ENCODE results near the gene EGFL7.

The EGFL7 gene

DNA sequence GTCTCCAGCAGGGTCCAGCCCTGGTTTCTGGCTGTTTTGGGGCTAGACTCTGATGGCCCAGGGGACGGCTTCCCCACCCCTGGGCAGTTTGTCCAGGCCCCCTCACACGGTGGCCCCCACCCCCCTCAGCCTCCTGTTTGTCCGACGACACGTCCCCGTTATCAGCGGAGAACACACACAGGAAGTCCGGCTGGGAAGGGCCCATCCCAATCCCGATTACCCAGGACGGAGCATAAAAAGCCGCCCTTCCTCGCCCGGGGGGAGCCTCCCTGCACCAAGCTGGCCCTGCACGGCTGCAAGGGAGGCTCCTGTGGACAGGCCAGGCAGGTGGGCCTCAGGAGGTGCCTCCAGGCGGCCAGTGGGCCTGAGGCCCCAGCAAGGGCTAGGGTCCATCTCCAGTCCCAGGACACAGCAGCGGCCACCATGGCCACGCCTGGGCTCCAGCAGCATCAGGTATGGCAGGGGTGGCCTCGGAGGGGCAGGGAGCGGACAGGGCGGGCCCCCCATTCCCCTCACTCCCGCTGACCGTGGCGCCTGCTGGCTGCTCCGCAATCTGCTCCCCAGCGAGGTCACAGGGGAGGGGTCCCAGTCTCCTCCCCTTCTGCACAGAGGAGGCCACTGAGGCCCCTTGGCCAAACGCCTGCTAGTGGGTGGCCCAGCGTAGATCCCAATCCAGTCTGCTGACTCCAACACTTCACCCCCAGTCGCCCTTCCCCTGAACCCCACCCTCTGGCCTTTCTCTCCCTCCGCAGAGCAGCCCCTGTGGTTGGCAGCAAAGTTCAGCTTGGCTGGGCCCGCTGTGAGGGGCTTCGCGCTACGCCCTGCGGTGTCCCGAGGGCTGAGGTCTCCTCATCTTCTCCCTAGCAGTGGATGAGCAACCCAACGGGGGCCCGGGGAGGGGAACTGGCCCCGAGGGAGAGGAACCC is at the start of gene EGFL7:
Gene EGFL7, plus strand, starts transcription at position 261 of the 926 bp plus-strand sequence. CDS start 5,367 bp downstream, outside the sequence.
- no peak for DNase-seq (ENCODE audit: low read depth)

DNA sequence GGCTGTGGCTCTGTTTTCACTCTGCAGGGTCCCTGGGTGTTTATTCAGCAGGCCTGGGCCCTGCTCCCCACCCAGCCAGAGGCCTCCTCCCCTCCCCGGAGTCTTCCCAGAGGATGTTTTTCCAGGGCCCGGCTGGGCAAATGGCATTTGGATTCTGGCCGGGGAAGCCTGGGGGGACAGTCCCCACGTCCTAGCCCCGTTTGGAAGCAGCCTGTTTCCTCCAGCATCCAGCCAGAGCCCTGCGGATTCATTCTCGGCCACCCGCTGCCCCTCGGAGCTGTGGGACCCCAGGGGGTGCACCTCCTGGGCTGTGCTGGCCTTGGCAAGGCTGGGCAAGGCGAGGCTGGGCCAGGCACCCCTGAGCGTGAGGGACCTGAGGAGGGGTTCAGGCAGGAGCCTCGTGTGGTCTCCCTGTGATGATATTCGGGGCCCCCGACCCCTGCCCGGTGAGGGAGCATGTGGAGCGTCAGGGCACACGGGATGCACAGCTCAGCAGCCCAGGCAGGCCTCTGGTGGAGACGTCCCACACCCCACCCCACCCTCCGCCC is 48.8 kb upstream of the EGFL7 start:
- no peak for DNase-seq (ENCODE audit: low read depth)

DNA sequence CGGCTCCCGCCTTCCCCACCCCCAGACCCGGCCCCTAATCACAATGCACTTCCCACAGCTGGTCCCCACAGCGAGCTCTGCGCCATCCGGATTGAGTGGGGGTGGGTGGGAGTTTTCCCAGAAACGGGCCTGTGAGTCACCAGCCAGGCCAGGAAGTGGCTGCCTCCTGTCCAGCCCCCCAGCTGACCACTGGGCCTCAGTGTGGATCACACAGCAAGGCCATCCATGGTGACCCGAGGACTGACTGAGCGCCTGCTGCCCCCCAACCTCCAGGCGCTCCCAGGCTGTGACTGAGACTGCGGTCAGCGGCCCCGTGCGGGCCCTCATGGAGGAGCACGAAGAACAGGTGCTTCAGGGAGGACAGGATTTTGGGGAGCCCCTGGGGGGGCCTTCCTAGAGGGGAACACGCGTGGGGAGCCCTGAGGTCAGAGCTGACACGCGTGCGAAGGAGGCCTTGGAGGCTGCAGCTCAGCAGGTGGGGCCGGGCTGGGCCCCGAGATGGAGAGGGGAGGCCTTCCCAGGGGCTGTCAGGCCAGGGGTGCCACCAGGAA is 48.3 kb upstream of the EGFL7 start:
- peak; percentile 87 for DNase-seq (ENCODE audit: low read depth)

DNA sequence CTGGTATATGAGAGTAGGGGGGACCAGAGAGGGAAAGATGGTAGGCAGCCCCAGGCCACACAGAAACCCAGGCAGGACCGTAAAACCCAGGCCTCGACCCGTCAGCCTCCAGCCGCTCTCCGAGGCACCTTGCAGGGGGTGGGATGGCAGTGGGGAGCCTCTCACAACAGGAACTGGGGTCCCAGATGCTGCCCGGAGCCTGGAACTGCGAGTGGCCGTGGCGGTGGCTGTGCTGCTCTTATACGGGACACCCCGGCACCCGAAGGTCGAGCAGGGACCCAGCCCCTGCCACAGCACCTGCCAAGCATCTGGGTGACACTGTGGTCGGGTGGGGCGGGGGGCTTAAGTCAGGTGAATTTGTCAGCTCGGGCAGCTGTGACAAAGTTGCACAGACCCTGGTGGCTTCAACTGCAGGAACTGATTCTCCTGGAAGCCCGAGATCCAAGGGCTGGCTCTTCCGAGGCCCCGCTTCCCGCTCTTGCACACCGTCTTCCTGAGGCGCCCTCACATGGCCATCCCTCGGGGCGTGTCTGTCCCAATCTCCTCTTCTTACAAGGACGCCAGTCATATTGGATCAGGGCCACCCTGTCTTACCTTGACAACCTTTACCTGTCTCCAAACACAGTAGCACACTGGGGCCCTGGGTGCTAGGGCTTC is 47.6 kb upstream of the EGFL7 start:
- no peak for DNase-seq (ENCODE audit: low read depth)

DNA sequence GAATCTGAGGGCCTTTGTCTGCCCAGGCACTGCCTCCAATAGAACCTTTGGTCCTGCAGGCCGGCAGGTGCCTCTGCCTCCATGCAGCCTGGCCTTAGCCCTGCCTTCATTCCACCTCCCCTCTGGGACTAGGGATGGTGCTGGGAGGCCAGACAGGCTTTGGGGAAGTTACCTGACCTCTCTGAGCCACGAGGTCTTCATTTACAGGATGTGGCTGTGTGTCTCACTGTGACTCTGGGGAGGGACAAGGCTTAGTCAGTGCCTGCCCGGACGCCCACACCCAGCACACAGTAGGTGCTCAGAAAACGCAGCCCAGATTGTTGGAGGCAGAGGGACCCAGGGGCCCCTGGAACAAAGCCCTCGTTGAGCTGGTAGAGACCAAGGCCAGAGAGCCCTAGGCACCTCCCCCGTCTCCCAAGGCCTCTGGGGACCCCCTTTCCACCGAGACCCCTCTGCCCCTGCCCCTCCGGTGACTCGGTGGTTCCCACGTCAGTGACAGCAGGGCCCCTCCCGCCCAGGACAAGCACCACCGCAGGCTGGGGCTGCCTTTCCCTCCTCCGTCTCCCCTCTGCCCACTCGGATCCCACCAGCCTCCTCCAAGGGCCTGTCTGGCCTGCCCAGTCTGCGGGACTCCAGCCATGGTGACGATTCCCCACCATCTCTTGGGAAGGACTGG is 46.9 kb upstream of the EGFL7 start:
- peak; percentile 40 for DNase-seq (ENCODE audit: low read depth)

DNA sequence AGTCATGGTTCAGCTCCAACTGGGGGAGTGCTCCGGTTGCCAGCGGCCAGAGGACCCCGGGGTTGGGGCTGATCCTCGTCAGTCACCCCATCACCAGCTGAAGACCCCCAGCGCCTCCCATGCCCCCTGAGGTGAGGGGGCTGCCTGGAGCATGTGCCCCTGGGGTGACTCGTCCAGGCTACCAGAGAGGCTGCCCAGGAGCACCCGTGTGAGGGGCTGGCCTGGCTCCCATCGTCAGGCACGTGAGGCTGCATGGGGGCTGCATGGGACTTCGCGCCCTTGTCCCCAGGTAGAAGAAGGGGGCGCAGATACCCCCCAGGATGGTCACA is 46.4 kb upstream of the EGFL7 start:
- DNase-seq (ENCODE audit: low read depth), result no peak

DNA sequence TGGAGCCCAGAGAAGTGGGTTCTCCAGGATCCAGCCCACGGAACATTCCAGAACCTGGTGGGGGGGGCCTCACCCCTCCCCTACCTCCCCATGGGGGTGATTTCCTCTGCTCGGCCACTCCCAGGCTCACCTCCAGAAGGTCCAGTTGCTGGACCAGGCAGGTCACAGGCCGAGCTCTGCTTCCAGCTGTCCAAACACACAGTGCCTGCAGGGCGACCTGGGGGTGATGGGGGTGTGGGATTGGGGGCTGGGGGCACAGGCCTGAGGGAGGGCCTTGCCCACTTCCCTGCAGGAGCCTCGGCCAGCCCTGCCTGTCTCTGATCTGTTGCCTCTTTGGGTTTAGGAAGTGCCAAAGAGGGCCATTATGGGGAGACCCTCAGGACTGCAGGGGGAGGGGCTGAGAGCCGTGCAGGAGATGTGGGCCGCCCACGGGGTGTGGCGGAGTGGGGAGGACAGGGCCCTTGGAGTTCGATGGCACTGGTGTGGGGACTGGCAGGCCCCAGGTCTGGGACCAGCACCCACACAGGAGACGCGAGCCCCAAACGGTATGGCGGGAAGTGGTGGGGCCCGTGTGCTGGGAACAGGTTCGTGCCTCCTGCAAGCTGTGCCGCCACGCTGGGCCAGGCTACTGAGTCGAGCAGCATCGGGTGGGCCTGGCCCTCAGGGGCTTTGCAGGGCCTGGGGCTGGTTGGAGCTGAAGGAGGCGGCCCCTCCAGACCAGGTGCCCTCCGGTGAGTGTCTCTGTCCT is 45.6 kb upstream of the EGFL7 start:
- no peak for DNase-seq (ENCODE audit: low read depth)

DNA sequence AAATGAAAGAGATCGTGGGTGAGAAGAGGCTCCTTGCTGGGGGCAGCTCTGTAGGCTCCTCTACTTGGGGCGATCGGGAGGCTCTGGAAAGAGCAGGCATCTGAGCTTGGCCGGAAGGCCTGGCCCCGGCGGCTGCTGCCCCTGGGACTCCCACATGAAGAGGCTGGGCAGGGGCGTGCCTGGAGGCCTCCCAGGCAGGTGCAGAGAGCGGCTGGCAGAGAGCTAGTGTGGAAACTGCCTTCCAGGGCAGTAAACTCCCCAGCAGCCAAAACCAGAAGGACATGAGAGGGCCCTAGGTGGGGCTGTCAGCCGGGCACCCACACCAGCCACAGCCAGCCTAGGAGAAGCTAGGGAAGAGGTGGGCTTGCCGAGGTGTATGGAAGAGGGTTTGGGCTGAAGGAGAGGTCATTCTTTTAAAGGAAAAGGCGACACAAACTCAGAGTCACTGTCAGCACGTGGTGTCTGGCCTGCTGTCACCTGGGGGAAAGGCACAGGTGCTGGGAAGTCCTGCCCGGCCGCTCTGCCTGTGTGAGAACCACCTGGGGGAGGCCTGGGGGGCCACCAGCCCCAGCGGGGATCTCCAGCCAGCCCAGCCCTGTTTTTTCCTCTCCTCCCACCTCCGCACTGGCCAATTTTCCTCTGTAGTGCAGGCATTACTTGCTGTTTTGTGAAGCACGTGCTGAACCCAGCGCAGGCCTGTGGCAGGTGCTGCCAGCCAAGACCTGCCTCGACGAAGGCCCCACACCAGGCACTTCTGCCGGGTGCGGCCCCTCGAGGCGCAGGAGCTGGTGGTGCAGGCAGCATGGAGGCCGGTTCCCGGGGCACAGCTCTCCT is 44.8 kb upstream of the EGFL7 start:
- DNase-seq (ENCODE audit: low read depth), result no peak

DNA sequence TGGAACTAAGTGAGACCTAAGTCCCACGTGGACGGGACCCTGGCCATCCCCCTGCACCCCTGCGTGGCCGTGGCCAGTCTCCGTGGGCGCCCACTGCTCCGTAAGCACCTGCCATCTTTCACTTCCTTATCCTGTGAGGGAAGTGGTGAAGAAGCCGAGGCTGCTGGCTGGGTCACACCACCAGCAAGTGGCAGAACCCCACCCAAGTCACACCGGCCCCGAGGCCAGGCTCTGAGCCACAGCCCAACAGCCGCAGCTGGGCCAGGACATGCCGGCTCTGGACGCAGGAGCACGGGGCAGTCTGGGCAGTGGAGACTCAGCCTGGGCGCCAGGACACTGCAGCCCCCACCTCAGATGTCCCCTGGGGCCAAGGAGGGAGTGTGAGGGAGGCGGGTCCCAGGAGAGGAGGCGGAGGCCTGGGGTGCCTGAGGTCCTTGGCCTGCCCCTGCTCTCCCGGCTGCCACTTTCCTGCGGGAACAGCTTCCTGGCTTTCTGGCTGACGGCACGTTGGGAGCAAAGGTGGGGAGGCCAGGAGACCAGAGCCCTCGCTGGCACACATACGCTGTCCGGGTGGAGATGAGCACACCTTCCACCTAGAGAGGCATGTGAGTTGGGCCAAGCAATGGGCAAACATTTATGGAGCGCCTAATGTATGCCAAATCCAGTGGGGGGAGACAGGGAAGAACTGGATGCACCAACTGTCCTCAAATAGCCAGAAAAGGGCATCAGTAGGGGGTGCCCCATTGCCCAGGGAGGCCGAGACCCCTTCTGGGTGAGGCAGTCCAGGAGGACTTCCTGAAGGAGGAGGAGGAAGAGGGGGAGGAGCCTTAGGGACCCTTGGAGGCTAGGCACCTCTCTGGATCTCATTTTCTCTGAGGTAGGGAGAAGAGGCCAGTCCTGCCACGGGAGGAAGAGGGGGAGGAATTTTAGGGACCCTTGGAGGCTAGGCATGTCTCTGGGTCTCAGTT is 43.9 kb upstream of the EGFL7 start:
- DNase-seq (ENCODE audit: low read depth), result no peak

DNA sequence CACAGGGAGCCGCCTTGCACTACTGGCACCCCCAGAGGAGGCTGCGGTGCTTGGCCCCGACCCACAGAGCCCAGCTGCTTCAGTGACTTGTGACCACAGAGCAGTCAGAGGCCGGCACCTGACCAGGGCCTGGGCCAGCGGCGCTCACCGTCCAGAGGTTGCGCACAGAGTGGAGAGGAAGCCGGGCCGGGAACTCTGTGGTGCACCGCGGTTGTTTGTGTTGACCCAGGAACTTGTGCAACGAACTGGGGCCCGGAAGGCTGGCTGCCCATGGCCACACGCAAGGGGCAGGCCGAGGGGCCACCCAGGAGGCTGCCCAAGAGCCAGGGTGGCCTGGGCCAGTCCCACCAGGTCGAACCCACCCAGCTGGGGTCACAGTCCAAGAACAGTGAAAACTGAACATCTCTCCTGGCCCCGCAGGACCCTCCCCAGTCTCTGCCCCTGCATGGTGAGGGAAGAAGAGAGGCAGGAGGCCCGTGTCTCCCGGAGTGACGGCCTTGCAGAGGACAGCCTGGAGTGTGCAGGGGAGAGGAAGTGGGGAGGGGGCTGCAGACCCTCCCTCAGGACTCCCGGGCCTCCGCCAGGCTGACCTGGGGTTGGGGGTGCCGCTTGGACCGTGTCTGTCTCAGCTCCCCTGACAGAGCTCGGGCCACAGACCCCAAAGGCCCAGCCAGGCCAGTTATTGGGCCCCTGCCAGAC is 42.8 kb upstream of the EGFL7 start:
- DNase-seq (ENCODE audit: low read depth), result peak; percentile 33

DNA sequence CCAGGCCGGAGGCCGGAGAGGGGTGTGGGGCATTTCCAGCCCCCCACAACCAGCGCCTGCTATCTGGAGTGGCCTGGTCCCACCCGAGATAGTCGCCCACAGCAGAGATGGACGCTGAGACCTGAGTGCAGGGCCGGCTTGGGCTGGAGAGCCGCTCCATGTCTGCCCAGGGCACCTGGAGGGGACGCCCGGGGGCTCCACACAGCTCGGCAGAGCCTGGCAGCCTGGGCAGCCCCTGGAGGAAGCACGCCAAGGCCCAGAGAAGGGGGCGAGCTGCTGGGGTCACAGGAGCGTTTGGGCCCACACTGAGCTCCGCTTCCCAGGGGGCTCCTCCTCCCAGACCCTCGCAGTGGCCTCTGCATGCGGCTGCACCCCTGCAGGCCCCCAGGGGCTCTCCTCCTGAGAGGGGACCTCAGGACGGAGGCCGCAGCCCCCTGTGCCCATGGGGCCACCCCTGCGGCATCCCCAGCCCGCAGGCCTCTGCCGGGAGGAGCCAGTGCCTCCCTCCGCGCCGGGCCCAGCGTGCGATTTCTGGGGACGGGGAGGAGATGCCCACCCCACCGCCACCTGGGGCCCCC is 42.2 kb upstream of the EGFL7 start:
- DNase-seq (ENCODE audit: low read depth), result no peak

DNA sequence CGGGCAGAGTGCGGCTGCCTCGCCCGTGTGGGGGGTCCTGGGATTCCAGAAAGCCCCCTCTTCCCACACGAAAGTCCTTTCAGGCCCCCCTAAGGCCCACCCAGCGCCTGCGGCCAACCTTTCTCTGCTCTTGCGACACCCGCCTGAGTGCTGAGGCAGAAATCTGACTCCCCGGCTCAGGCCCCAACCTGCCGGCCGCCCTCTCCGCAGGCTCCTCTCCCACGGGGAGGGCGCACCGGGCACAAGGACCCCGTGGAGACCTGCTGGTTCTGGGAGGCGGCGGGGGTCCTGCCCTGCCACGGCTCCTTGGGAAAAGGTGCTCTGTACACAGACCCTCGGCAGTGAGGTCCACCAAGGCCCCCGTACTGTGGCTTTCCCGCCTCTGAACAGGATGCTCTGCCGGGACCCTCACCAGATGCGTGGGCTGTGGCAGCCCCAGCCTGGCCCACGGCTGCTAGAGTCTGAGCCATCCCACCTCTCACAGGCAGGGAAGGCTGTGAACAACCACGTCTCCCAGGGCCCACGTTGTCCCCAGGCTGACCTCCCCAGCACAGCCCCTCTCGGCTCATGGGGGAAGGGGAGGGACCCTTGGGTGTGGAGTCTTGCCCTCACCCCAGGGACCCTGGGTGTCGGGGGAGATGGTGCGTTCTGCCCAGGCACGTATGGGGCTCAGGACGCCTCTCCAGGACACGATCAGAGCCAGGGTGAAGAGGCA is 41.5 kb upstream of the EGFL7 start:
- DNase-seq (ENCODE audit: low read depth), result no peak

DNA sequence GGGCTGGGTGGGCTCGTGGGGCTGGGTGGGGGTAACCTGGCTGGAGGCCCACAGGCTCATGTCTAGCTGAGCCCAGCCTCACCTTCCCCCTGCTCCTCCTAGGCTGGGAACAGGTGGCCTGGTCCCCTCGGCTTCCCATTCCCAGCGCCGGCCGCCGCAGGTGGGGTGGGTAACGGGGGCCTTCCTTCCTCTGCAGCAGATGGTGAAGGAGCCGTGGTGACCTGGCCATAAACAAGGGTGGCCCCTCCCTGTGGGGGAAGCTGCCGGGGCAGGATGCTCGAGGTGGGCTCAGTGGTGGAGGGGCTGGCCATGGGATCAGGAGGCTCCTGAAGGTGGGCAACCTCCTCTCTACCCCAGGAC is 41.0 kb upstream of the EGFL7 start:
- no peak for DNase-seq (ENCODE audit: low read depth)

DNA sequence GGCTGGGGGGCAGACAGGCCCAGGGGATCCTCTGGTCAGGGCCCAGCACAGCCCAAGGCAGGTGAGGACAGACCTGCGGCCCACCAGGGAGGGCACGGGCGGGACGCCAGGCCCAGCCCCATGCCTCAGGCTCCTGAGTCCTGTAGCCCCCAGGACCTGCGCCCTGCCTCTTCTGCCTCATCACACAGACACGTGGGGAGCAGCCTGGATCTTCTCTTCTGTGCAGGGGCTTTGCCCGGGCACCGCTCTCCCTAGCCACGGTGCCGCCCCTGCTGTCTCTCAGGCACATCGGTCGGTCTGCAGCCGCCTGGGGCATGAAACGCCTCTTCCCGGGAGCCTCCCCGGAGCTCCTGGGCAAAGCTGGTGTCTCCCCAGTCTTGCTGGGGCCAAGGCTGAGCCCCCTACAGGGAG is 40.2 kb upstream of the EGFL7 start:
- DNase-seq (ENCODE audit: low read depth), result no peak

DNA sequence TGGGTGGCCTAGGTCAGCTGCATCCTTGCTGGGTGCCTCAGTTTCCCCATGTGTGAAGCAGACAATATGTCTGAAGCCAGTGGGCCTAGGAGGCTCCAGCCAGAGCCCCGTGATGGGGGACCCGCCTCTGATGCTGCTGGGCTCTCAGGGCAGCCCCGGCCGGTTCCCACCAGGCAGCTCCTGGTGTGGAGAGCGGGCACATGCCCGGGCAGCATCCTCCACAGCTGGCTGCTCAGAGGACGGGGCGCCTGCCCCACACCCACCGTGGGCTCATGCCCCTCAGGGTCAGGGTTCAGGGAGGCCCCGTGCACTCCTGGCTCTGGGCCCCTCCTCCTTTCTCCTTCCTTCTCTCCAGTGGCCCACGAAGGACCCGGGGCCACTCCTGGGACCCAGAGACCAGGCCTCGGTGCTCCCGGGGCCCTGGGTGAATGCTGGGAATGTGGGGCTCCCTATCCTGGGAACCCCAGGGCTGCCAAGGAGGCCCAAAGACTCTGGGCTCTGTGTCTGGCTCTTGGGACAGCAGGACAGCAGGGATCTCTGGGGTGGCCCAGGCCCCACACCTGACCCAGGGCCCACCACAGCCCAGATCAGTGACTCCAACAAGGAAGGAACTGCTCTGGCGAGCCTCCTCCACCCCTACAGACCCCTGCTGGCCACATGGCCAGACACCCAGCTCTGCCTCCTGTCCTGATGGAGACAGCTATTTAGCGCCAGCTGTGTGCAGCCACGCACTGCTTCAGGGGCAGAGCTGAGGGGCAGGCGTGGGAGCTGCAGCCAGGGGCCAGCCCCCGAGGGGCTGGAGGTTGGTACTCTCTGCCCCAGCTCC is 39.5 kb upstream of the EGFL7 start:
- no peak for DNase-seq (ENCODE audit: low read depth)

DNA sequence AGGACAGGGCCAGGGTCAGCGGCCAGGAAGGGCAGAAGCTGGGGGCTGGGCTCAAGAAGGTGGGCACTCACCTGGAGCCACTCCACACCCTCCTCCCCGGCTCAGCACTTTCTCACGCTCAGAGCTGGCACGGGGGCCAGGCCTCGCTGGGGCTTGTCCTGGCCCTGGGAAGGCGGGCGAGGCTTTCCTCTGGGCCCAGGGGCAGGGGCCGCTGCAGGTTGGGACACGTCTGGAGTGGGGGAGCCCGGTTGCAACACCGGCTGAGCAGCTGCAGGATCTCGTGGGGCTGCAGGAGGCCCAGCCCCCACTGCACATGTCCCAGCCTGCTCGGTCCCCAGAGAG is 38.9 kb upstream of the EGFL7 start:
- DNase-seq (ENCODE audit: low read depth), result no peak

All from ELR (cell line).